Esophagus (tissue), 2 donors: ENCODE data around the gene TUBB6. TPM values are rescaled to one million over a fixed set of nuclear protein-coding genes. Genes with fewer than 3 reads are reported as not detected.

Experiments
- H3K27ac ChIP-seq, 2 donors: one replicate each; pipeline ENCODE4 v1.5.1; 2013; ENCODE audit warnings: low read depth in 2 of 2, mild to moderate bottlenecking in 2 of 2, inconsistent platforms in 1 of 2, low read length in 1 of 2, moderate library complexity in 1 of 2
- H3K27me3 ChIP-seq, 2 donors: one replicate each; pipeline ENCODE4 v1.6.1; 2013; ENCODE audit warnings: low read length in 2 of 2, control low read depth in 1 of 2, mild to moderate bottlenecking in 1 of 2; ENCODE audit not compliant: insufficient read depth in 2 of 2, control insufficient read depth in 1 of 2
- H3K36me3 ChIP-seq, 2 donors: one replicate each; pipeline ENCODE4 v1.6.1; 2013; ENCODE audit warnings: low read length in 1 of 2; ENCODE audit not compliant: control insufficient read depth in 2 of 2, insufficient read depth in 2 of 2
- H3K4me1 ChIP-seq, 2 donors: one replicate each; pipeline ENCODE4 v1.6.1; 2013; ENCODE audit warnings: low read length in 1 of 2; ENCODE audit not compliant: control insufficient read depth in 2 of 2, insufficient read depth in 2 of 2
- H3K4me3 ChIP-seq, 2 donors: one replicate each; pipeline ENCODE4 v1.5.1; 2013; ENCODE audit warnings: low read length in 2 of 2, mild to moderate bottlenecking in 2 of 2, low read depth in 1 of 2, moderate library complexity in 1 of 2
- H3K9me3 ChIP-seq, 2 donors: one replicate each; pipeline ENCODE4 v1.6.1; 2013; ENCODE audit warnings: mild to moderate bottlenecking in 2 of 2, low read depth in 1 of 2, low read length in 1 of 2, moderate library complexity in 1 of 2; ENCODE audit not compliant: control insufficient read depth in 2 of 2, insufficient read depth in 1 of 2
- WGBS, 2 donors: extraction: QIAGEN DNeasy Blood & Tissue Kit; methylation state at CpG; one replicate each; pipeline ENCODE4 v1.1.7; 2013; 5-methylcytosine and 5-hydroxymethylcytosine counted together
- polyA plus RNA-seq, 2 donors: library from polyadenylated mRNA; stranded (reverse); fragments of 200-250 nt; gene quantifications; one replicate each; pipeline ENCODE4 v1.2.3, GENCODE V29; 2013
- donor health status: healthy with polysubstance abuse.
- donor health status: Bipolar disorder and iron deficiency.

Gene TUBB6
- polyA plus RNA-seq, 2 donors, result 183 to 299 TPM

GRCh38 chr18:12346240-12346565, 38.2 kb downstream of the TUBB6 start:
- Histone ChIP-seq H3K27ac (no peak overlapping the region), H3K4me3 (no peak overlapping the region), H3K27me3 (no peaks in the 10 kb centered on the region), H3K4me1 (no peaks in the 10 kb centered on the region), H3K36me3 (peaks cover 13 to 29% of the 10 kb centered on the region in 2 donors), H3K9me3 (no peaks in the 10 kb centered on the region)
- 95% methylated on average over 7 of the region's 7 CpGs for WGBS, 2 donors

- Histone ChIP-seq H3K27ac (no peak overlapping the region), H3K9me3 (no peaks in the 10 kb centered on the region), H3K27me3 (no peaks in the 10 kb centered on the region), H3K36me3 (peaks cover 15 to 34% of the 10 kb centered on the region in 2 donors), H3K4me3 (no peak overlapping the region), H3K4me1 (no peaks in the 10 kb centered on the region)
- 91% methylated on average over 4 of the region's 4 CpGs for WGBS, 2 donors
Measured at GRCh38 chr18:12347895-12348294, 39.9 kb downstream of the TUBB6 start.

GRCh38 chr18:12352188-12352587, 44.1 kb downstream of the TUBB6 start:
- Histone ChIP-seq H3K36me3 (peaks cover 10 to 24% of the 10 kb centered on the region in 2 donors), H3K4me1 (no peaks in the 10 kb centered on the region), H3K27ac (no peak overlapping the region), H3K4me3 (no peak overlapping the region), H3K9me3 (no peaks in the 10 kb centered on the region), H3K27me3 (no peaks in the 10 kb centered on the region)
- WGBS, 2 donors, result 96 to 98% methylated on average over 5 of the region's 5 CpGs

GRCh38 chr18:12359515-12359927, 51.5 kb downstream of the TUBB6 start:
- Histone ChIP-seq H3K27ac (no peak overlapping the region), H3K36me3 (peaks cover 21 to 31% of the 10 kb centered on the region in 2 donors), H3K9me3 (no peaks in the 10 kb centered on the region), H3K4me3 (no peak overlapping the region), H3K27me3 (no peaks in the 10 kb centered on the region), H3K4me1 (no peaks in the 10 kb centered on the region)
- WGBS, 2 donors, result 86 to 89% methylated on average over 5 of the region's 5 CpGs

- peaks cover 16 to 31% of the 10 kb centered on the region in 2 donors for H3K36me3 ChIP-seq
- H3K9me3 ChIP-seq, result no peaks in the 10 kb centered on the region
- 70 to 80% methylated on average over 3 of the region's 3 CpGs for WGBS, 2 donors
- no peak overlapping the region for H3K27ac ChIP-seq
- no peak overlapping the region for H3K4me3 ChIP-seq
- no peaks in the 10 kb centered on the region for H3K27me3 ChIP-seq
- H3K4me1 ChIP-seq, result no peaks in the 10 kb centered on the region
Measured at GRCh38 chr18:12361770-12362378, 53.8 kb downstream of the TUBB6 start.

GRCh38 chr18:12362473-12363174, 54.6 kb downstream of the TUBB6 start:
- Histone ChIP-seq H3K36me3 (peaks cover 19 to 36% of the 10 kb centered on the region in 2 donors), H3K27me3 (no peaks in the 10 kb centered on the region), H3K4me3 (no peak overlapping the region), H3K4me1 (no peaks in the 10 kb centered on the region), H3K27ac (no peak overlapping the region), H3K9me3 (no peaks in the 10 kb centered on the region)
- WGBS, 2 donors, result 70 to 85% methylated on average over 11 of the region's 11 CpGs

- Histone ChIP-seq H3K36me3 (peaks cover 14 to 33% of the 10 kb centered on the region in 2 donors), H3K4me1 (no peaks in the 10 kb centered on the region), H3K27ac (no peak overlapping the region), H3K4me3 (no peak overlapping the region), H3K9me3 (no peaks in the 10 kb centered on the region), H3K27me3 (no peaks in the 10 kb centered on the region)
- 91% methylated on average over 8 of the region's 8 CpGs for WGBS, 2 donors
Measured at GRCh38 chr18:12366379-12366778, 58.3 kb downstream of the TUBB6 start.

- Histone ChIP-seq H3K36me3 (peaks cover 14 to 32% of the 10 kb centered on the region in 2 donors), H3K4me1 (no peaks in the 10 kb centered on the region), H3K4me3 (no peak overlapping the region), H3K27me3 (no peaks in the 10 kb centered on the region), H3K27ac (no peak overlapping the region), H3K9me3 (no peaks in the 10 kb centered on the region)
- 79 to 86% methylated on average over 5 of the region's 5 CpGs for WGBS, 2 donors
Measured at GRCh38 chr18:12366784-12367183, 58.7 kb downstream of the TUBB6 start.

- 90% methylated on average over 7 of the region's 7 CpGs for WGBS, 2 donors
- H3K9me3 ChIP-seq, result no peaks in the 10 kb centered on the region
- H3K27ac ChIP-seq, result no peak overlapping the region
- no peaks in the 10 kb centered on the region for H3K27me3 ChIP-seq
- peaks cover 9 to 19% of the 10 kb centered on the region in 2 donors for H3K36me3 ChIP-seq
- no peak overlapping the region for H3K4me3 ChIP-seq
- H3K4me1 ChIP-seq, result no peaks in the 10 kb centered on the region
Measured at GRCh38 chr18:12369211-12369610, 61.2 kb downstream of the TUBB6 start.

GRCh38 chr18:12371590-12371989, 63.5 kb downstream of the TUBB6 start:
- Histone ChIP-seq H3K27me3 (no peaks in the 10 kb centered on the region), H3K4me3 (no peak overlapping the region), H3K36me3 (peaks cover 8 to 12% of the 10 kb centered on the region in 2 donors), H3K9me3 (no peaks in the 10 kb centered on the region), H3K27ac (no peak overlapping the region), H3K4me1 (peaks cover 4 to 5% of the 10 kb centered on the region in 2 donors)
- 71 to 88% methylated on average over 2 of the region's 2 CpGs for WGBS, 2 donors
